Left lung (tissue), 10 donors: ENCODE measurements around the gene PSMB2. TPM values are rescaled to one million over a fixed set of nuclear protein-coding genes. Genes with fewer than 3 reads are reported as not detected.

Experiments used
- ATAC-seq: fragments of 200-7000 bp; cut with Tn5 transposase; one replicate; pipeline ENCODE4 v1.9.1; 2020; ENCODE audit warnings: moderate library complexity
- DNase-seq, 4 donors: peaks; one replicate each; pipeline ENCODE4 v3.0.0-alpha.2; 2013 to 2020
- H3K27ac ChIP-seq, 2 donors: fragments of 200-600 bp; sonication (generic) in 1 of 2; one replicate each; pipeline versions ENCODE4 v1.5.0 to v1.8.0; 2020 to 2021
- H3K27me3 ChIP-seq, 2 donors: fragments of 200-600 bp; sonication (generic) in 1 of 2; one replicate each; pipeline versions ENCODE4 v1.5.0 to v1.8.0; 2020 to 2021
- H3K36me3 ChIP-seq, 2 donors: fragments of 200-600 bp; sonication (generic) in 1 of 2; one replicate each; pipeline versions ENCODE4 v1.5.0 to v1.8.0; 2020 to 2021
- H3K4me1 ChIP-seq, 2 donors: fragments of 200-600 bp; one replicate each; pipeline ENCODE4 v1.8.0; 2021
- H3K4me3 ChIP-seq, 2 donors: fragments of 200-600 bp; sonication (generic) in 1 of 2; one replicate each; pipeline versions ENCODE4 v1.5.0 to v1.8.0; 2020 to 2021; ENCODE audit warnings: mild to moderate bottlenecking in 1 of 2
- H3K9me3 ChIP-seq, 2 donors: fragments of 200-600 bp; sonication (generic) in 1 of 2; one replicate each; pipeline versions ENCODE4 v1.5.0 to v1.8.0; 2020 to 2021
- CTCF ChIP-seq, 2 donors: fragments of 200-600 bp; sonication (generic) in 1 of 2; IDR thresholded peaks; one replicate each; pipeline versions ENCODE4 v1.5.0 to v1.8.0; 2021; ENCODE audit warnings: antibody characterized with exemption in 2 of 2
- intact Hi-C, 2 donors: fragments of 100-400 bp; cut with DNase I; formaldehyde crosslinking; loops; one replicate each; pipeline versions ENCODE4 v1.11.2 to v1.14.2; 2022
- polyA plus RNA-seq, 6 donors: library from polyadenylated mRNA; unstranded; fragments of 120-200 nt; gene quantifications; one replicate each; pipeline ENCODE4 v1.2.1, GENCODE V29; 2013; ENCODE audit not compliant: insufficient read length in 6 of 6
- total RNA-seq, 2 donors: library from RNA; stranded (reverse); fragmentation: NEBNext Ultra II Directional; extraction: Animal tissue kit (Norgen Biotek cat#: 25700); gene quantifications; one replicate each; pipeline ENCODE4 v1.2.1, GENCODE V29; 2021
- donor health status: DM: no; HTN: yes; CAD: no.
- donor health status: DM: no; HTN: no; CAD: no.

PSMB2 gene
- total and polyA plus RNA-seq, 8 donors: 48.4 to 80.2 (median 70.7) TPM

- no peaks in the 10 kb centered on the region for H3K4me1 ChIP-seq
- ATAC-seq (no peak), DNase-seq (no peak)
- no peak overlapping the region for H3K27ac ChIP-seq
- H3K4me3 ChIP-seq: no peak overlapping the region
- H3K27me3 ChIP-seq: no peaks in the 10 kb centered on the region
- H3K9me3 ChIP-seq: no peaks in the 10 kb centered on the region
- H3K36me3 ChIP-seq: peaks cover 0 to 97% of the 10 kb centered on the region in 2 donors
- intact Hi-C loops: no loop called here
- TF ChIP-seq CTCF (IDR thresholded peaks at IDR 0.05): no peak
These were observed 35.5 kb downstream of the PSMB2 start for GRCh38 chr1:35605867-35606182.

DNA sequence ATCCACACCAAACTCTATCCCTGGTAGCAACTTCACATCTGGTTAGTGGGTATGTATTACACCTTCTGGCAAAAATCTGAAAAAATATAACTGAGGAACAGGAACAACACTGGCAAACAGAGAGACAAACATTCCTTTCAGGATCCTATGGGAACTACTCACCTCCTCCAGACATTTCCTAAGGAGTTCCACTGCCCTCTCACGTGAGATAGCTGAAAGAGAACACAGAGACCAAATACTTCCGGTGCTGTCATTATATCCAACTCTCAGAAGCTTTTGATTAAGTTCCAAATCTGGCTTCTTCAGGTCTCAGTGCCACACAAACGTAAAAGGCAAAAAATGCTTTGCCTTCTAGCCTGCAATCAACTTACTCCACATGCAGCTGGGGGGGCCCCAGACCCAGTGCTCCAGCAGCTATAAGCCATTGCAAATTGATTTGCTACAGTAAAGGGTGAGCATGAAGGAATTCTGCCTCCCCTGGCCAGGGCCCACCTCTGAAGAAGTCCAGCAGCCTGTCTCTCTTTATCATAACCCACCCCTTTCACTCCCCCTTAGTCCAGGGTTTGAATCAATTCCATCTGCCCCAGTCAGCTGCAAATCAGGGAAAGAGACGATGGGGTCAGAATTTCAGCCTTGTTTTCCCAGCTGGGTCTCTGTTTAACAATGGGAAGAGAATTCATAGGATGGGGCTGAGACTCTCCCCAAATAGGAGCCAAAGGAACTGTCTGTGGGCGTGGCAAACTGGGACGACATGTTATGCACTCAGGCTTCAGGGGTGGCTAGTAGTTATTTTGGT lies 36.1 kb downstream of the PSMB2 start:
- Histone ChIP-seq H3K4me1 (no peaks in the 10 kb centered on the region), H3K9me3 (no peaks in the 10 kb centered on the region), H3K27ac (no peak overlapping the region), H3K36me3 (peaks cover 0 to 99% of the 10 kb centered on the region in 2 donors), H3K27me3 (no peaks in the 10 kb centered on the region), H3K4me3 (no peak overlapping the region)
- intact Hi-C loops: no loop called here
- no peak for ATAC-seq
- no peak for DNase-seq
- TF ChIP-seq CTCF (IDR thresholded peaks at IDR 0.05): no peak

GRCh38 chr1:35603941-35604340 lies 37.4 kb downstream of the PSMB2 start:
- H3K9me3 ChIP-seq: no peaks in the 10 kb centered on the region
- no peaks in the 10 kb centered on the region for H3K27me3 ChIP-seq
- no peak overlapping the region for H3K27ac ChIP-seq
- H3K36me3 ChIP-seq: peaks cover 0 to 99% of the 10 kb centered on the region in 2 donors
- H3K4me3 ChIP-seq: no peak overlapping the region
- intact Hi-C loops: no loop called here
- DNase-seq: no peak
- H3K4me1 ChIP-seq: no peaks in the 10 kb centered on the region
- no peak for ATAC-seq
- no peak for TF ChIP-seq CTCF (IDR thresholded peaks at IDR 0.05)

DNA sequence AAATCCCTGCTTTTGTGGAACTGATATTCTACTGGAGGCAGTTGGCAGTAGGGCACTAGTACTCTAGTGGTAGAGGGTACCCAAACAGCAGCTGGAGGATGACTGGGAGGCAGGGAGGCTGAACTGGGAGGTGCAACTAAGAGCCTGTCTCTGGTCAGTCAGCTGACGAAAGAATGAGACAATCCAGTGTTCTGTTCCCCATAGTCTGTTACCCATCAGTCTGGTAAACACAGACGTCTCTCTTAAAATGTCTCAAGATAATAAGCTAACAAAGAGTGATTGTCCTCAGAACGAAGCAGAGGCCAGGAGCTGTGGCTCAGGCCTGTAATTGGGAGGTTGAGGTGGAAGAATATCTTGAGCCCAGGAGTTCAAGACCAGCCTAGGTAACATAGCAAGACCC lies 37.9 kb downstream of the PSMB2 start:
- intact Hi-C loops: no loop called here
- no peak overlapping the region for H3K27ac ChIP-seq
- no peak for ATAC-seq

GRCh38 chr1:35600593-35600992 lies 40.7 kb downstream of the PSMB2 start:
- DNase-seq: no peak
- TF ChIP-seq CTCF (IDR thresholded peaks at IDR 0.05): no peak
- intact Hi-C loops: no loop called here
- Histone ChIP-seq H3K4me1 (no peaks in the 10 kb centered on the region), H3K27me3 (no peaks in the 10 kb centered on the region), H3K9me3 (no peaks in the 10 kb centered on the region), H3K4me3 (no peak overlapping the region), H3K36me3 (peaks cover 0 to 71% of the 10 kb centered on the region in 2 donors), H3K27ac (no peak overlapping the region)
- no peak for ATAC-seq

More for the DNA sequence above, 37.9 kb downstream of the PSMB2 start:
- Histone ChIP-seq H3K9me3 (no peaks in the 10 kb centered on the region), H3K27me3 (no peaks in the 10 kb centered on the region), H3K36me3 (peaks cover 0 to 96% of the 10 kb centered on the region in 2 donors), H3K4me3 (no peak overlapping the region), H3K4me1 (no peaks in the 10 kb centered on the region)
- no peak for TF ChIP-seq CTCF (IDR thresholded peaks at IDR 0.05)
- DNase-seq: no peak
